Measurements from ENCODE around the gene JOSD1.

GRCh38 chr22:38710866-38711265, 10.1 kb upstream of the JOSD1 start:
- TF ChIP-seq CTCF (IDR thresholded peaks at IDR 0.05) = no peak
- no peak for TF ChIP-seq POLR2A (IDR thresholded peaks at IDR 0.05)
